CD14-positive monocyte (primary cell): ENCODE data around the gene MGME1. TPM values are rescaled to one million over a fixed set of nuclear protein-coding genes. Genes with fewer than 3 reads are reported as not detected.

Experiments used
- DNase-seq, 3 donors: peaks; one replicate each; pipeline ENCODE4 v3.0.0-alpha.2; 2011 to 2022
- H2AFZ ChIP-seq: 2 replicates; pipeline ENCODE4 v1.6.0; 2012; ENCODE audit warnings: mild to moderate bottlenecking, low read depth, low read length, inconsistent platforms; ENCODE audit not compliant: insufficient read depth, poor library complexity, severe bottlenecking
- H3K27ac ChIP-seq, 2 donors: 1 replicate in 1 of 2; 2 replicates in 1 of 2; pipeline ENCODE4 v1.5.1; 2012 to 2013; ENCODE audit warnings: low read length in 2 of 2, control low read depth in 1 of 2, inconsistent platforms in 1 of 2, low read depth in 1 of 2, mild to moderate bottlenecking in 1 of 2
- H3K27me3 ChIP-seq, 2 donors: one replicate each; pipeline versions ENCODE4 v1.6.0 to v1.6.1; 2011 to 2013; ENCODE audit warnings: low read length in 2 of 2; ENCODE audit not compliant: control insufficient read depth in 2 of 2, insufficient read depth in 2 of 2
- H3K36me3 ChIP-seq, 2 donors: replicated peaks in 1 of 2; 1 replicate in 1 of 2; 2 replicates in 1 of 2; pipeline versions ENCODE4 v1.5.1 to v1.6.1; 2012 to 2013; ENCODE audit warnings: low read length in 2 of 2, control low read depth in 1 of 2, inconsistent platforms in 1 of 2, mild to moderate bottlenecking in 1 of 2; ENCODE audit not compliant: insufficient read depth in 2 of 2, control insufficient read depth in 1 of 2
- H3K4me1 ChIP-seq, 2 donors: 1 replicate in 1 of 2; 2 replicates in 1 of 2; pipeline versions ENCODE4 v1.5.1 to v1.6.1; 2012 to 2013; ENCODE audit warnings: low read length in 2 of 2, control low read depth in 1 of 2, inconsistent platforms in 1 of 2, mild to moderate bottlenecking in 1 of 2, moderate library complexity in 1 of 2; ENCODE audit not compliant: insufficient read depth in 2 of 2, control insufficient read depth in 1 of 2
- H3K4me2 ChIP-seq: replicated peaks from 2 replicates; pipeline ENCODE3; 2012; ENCODE audit warnings: low read length, moderate library complexity, mild to moderate bottlenecking; ENCODE audit not compliant: poor library complexity, severe bottlenecking; ENCODE audit errors: extremely low read depth
- H3K4me3 ChIP-seq, 3 experiments: fragments of 200-600 bp in 1 of 3; sonication (generic) in 1 of 3; replicated peaks in 1 of 3; 1 replicate in 2 of 3; 2 replicates in 1 of 3; pipeline ENCODE4 v1.5.1; 2011 to 2013; ENCODE audit warnings: low read length in 3 of 3, mild to moderate bottlenecking in 3 of 3, control low read depth in 2 of 3, low read depth in 2 of 3, inconsistent platforms in 1 of 3, moderate library complexity in 1 of 3
- H3K79me2 ChIP-seq: 2 replicates; pipeline ENCODE4 v1.6.0; 2012; ENCODE audit warnings: mild to moderate bottlenecking, control low read depth, inconsistent platforms, low read length, moderate library complexity; ENCODE audit not compliant: insufficient read depth
- H3K9ac ChIP-seq: 2 replicates; pipeline ENCODE4 v1.6.0; 2017; ENCODE audit warnings: low read length, mild to moderate bottlenecking; ENCODE audit not compliant: insufficient read depth, poor library complexity, severe bottlenecking
- H3K9me3 ChIP-seq, 2 donors: replicated peaks in 1 of 2; 1 replicate in 1 of 2; 2 replicates in 1 of 2; pipeline versions ENCODE4 v1.5.1 to v1.6.1; 2012 to 2013; ENCODE audit warnings: low read length in 2 of 2, control low read depth in 1 of 2; ENCODE audit not compliant: control insufficient read depth in 1 of 2, insufficient read depth in 1 of 2
- H4K20me1 ChIP-seq: 2 replicates; pipeline ENCODE4 v1.6.0; 2012; ENCODE audit warnings: mild to moderate bottlenecking, low read length, control low read depth, moderate library complexity; ENCODE audit not compliant: insufficient read depth
- H3K27ac Mint-ChIP-seq, 7 donors: one replicate each; pipeline ENCODE4 v1.8.0; 2020; ENCODE audit warnings: mild to moderate bottlenecking in 7 of 7, mixed read lengths in 7 of 7, moderate library complexity in 6 of 7, inconsistent platforms in 2 of 7
- H3K27me3 Mint-ChIP-seq, 3 donors: one replicate each; pipeline ENCODE4 v1.8.0; 2021 to 2022; ENCODE audit warnings: low read depth in 3 of 3, mild to moderate bottlenecking in 3 of 3, mixed read lengths in 3 of 3, moderate library complexity in 3 of 3, inconsistent platforms in 1 of 3
- H3K36me3 Mint-ChIP-seq, 2 donors: one replicate each; pipeline ENCODE4 v1.8.0; 2020; ENCODE audit warnings: mixed read lengths in 2 of 2, inconsistent platforms in 1 of 2, mild to moderate bottlenecking in 1 of 2
- H3K4me1 Mint-ChIP-seq: one replicate; pipeline ENCODE4 v1.8.0; 2020; ENCODE audit warnings: mild to moderate bottlenecking, mixed read lengths
- H3K4me3 Mint-ChIP-seq, 2 donors: one replicate each; pipeline ENCODE4 v1.8.0; 2020; ENCODE audit warnings: mild to moderate bottlenecking in 2 of 2, mixed read lengths in 2 of 2, moderate library complexity in 1 of 2
- H3K9me3 Mint-ChIP-seq, 7 donors: one replicate each; pipeline ENCODE4 v1.8.0; 2020 to 2022; ENCODE audit warnings: mixed read lengths in 7 of 7, mild to moderate bottlenecking in 6 of 7, moderate library complexity in 6 of 7, inconsistent platforms in 2 of 7
- WGBS: methylation state at CpG from one replicate; pipeline ENCODE4 v1.1.5; 2013; ENCODE audit warnings: missing lambda C conversion rate; ENCODE audit not compliant: insufficient coverage; 5-methylcytosine and 5-hydroxymethylcytosine counted together
- intact Hi-C, 2 donors: fragments of 100-400 bp; cut with micrococcal nuclease; formaldehyde crosslinking; loops; one replicate each; pipeline versions ENCODE4 v1.15.0 to v1.15.1; 2023
- polyA plus RNA-seq, 3 donors: library from polyadenylated mRNA; depleted of rRNA in 1 of 3; unstranded in 2 of 3; stranded (reverse) in 1 of 3; fragments of 300-500 nt in 2 of 3; fragments of >200 nt in 1 of 3; fragmentation: Illumina TruSeq in 2 of 3; gene quantifications; 1 replicate in 2 of 3; 2 replicates in 1 of 3; pipeline ENCODE4 v1.2.3, GENCODE V29; 2012 to 2021
- TF ChIP-seq, protein P1 (sequence below): fragments of 200-600 bp; IDR thresholded peaks from one replicate; pipeline ENCODE4 v1.8.0; 2022; ENCODE audit warnings: antibody characterized with exemption, mild to moderate bottlenecking

MGME1 gene
- polyA plus RNA-seq, 3 donors = 2.5 to 20.1 (median 13.4) TPM

DNA sequence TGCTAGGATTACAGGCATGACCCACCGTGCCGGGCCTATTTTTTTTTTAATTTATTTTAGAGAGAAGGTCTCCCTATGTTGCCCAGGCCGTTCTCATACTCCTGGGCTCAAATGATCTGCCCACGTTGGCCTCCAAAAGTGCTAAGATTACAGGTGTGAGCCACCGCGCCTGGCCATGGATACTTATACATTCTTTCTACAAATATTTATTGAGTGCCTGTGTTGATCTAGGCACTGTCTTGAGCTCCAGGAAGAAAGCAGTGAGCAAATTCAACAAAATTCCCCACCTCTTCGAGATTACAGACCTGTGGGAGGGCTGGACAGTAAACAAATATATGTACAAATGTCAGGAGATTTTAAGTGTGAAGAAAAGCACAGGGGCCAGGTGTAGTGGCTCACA is 37.9 kb downstream of the MGME1 start:
- Histone ChIP-seq H3K27me3 (no peaks in the 10 kb centered on the region), H4K20me1 (no peaks in the 10 kb centered on the region), H3K27ac (no peak overlapping the region), H3K9ac (no peak overlapping the region), H3K4me1 (no peaks in the 10 kb centered on the region), H3K9me3 (no peaks in the 10 kb centered on the region), H3K4me2 (no peak overlapping the region), H2AFZ (no peak overlapping the region), H3K36me3 (no peaks in the 10 kb centered on the region), H3K4me3 (no peak overlapping the region), H3K79me2 (no peaks in the 10 kb centered on the region)
- WGBS = 95% methylated on average over 3 of the region's 7 CpGs
- intact Hi-C loops = no loop called here
- Mint-ChIP-seq H3K27ac (no peak overlapping the region), H3K27me3 (no peaks in the 10 kb centered on the region), H3K9me3 (peaks cover 0 to 1% (median 0%) of the 10 kb centered on the region in 7 donors), H3K4me1 (peaks cover 18% of the 10 kb centered on the region), H3K4me3 (no peak overlapping the region), H3K36me3 (no peaks in the 10 kb centered on the region)
- no peak for DNase-seq
- TF ChIP-seq, protein P1, sequence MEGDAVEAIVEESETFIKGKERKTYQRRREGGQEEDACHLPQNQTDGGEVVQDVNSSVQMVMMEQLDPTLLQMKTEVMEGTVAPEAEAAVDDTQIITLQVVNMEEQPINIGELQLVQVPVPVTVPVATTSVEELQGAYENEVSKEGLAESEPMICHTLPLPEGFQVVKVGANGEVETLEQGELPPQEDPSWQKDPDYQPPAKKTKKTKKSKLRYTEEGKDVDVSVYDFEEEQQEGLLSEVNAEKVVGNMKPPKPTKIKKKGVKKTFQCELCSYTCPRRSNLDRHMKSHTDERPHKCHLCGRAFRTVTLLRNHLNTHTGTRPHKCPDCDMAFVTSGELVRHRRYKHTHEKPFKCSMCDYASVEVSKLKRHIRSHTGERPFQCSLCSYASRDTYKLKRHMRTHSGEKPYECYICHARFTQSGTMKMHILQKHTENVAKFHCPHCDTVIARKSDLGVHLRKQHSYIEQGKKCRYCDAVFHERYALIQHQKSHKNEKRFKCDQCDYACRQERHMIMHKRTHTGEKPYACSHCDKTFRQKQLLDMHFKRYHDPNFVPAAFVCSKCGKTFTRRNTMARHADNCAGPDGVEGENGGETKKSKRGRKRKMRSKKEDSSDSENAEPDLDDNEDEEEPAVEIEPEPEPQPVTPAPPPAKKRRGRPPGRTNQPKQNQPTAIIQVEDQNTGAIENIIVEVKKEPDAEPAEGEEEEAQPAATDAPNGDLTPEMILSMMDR = no peak

DNA sequence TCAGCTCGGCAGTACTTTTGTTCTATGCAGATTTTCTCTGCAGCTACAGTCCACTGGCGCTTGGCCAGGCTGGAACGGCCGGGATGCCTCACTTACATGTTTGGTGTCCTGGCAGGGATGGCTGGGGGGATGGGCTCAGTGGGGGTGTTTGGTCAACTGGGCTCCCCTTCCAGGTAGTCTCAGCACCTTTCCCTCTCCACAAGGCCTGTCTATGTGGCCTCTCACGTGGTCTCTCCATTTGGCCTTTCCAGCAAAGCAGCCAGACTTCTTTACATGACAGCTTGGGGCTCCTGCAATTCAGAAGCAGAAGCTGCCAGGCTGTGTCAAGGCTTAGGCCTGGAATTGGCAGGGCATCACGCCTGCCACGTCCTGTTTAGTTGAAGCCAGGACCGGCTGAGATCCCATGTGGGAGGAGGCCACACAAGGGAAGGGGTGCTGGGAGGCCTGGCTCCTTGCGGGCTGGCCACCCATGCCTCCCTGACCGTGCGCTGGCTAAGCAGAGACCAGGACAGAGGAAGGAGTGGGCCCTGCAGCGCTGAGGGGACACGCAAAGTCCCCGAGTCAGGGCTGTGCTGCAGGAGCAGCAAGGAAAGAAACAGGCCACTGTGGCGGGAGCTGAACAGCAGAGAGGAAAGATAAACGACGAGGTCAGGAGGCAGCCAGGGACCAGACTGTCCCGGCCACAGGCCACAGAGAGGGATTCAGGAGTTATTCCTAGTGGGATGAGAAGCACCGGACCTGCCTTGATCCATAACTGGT is 38.9 kb downstream of the MGME1 start:
- H3K27me3 ChIP-seq = no peaks in the 10 kb centered on the region
- Mint-ChIP-seq H3K9me3 (peaks cover 0 to 1% (median 0%) of the 10 kb centered on the region in 7 donors), H3K36me3 (no peaks in the 10 kb centered on the region), H3K27me3 (no peaks in the 10 kb centered on the region), H3K4me1 (peaks cover 20% of the 10 kb centered on the region), H3K4me3 (no peak overlapping the region), H3K27ac (peak overlapping the region in 2 of 7 donors; percentile 18 to 23)
- WGBS = 90% methylated on average over 14 of the region's 19 CpGs
- no peak for DNase-seq
- no peaks in the 10 kb centered on the region for H3K79me2 ChIP-seq
- H3K4me1 ChIP-seq = no peaks in the 10 kb centered on the region
- no peak overlapping the region for H3K4me2 ChIP-seq
- no peak overlapping the region for H2AFZ ChIP-seq
- no peaks in the 10 kb centered on the region for H4K20me1 ChIP-seq
- TF ChIP-seq, protein P1 = no peak
- H3K27ac ChIP-seq = no peak overlapping the region
- no peaks in the 10 kb centered on the region for H3K9me3 ChIP-seq
- no peak overlapping the region for H3K4me3 ChIP-seq
- H3K9ac ChIP-seq = no peak overlapping the region
- H3K36me3 ChIP-seq = no peaks in the 10 kb centered on the region
- intact Hi-C loops = no loop called here
